Activated CD8-positive, alpha-beta memory T cell treated with anti-CD3 and anti-CD28 coated beads for 24 hours (primary cell): Measurements from ENCODE around the gene ACY1.
"Not testable (repeated sequence)": the region's sequence is repeated elsewhere in the genome, so short reads cannot be mapped to it uniquely, and the experiment has no call there.

Experiments used
- DNase-seq: peaks from one replicate; pipeline ENCODE4 v3.0.0-alpha.2; 2020

Gene ACY1

DNA sequence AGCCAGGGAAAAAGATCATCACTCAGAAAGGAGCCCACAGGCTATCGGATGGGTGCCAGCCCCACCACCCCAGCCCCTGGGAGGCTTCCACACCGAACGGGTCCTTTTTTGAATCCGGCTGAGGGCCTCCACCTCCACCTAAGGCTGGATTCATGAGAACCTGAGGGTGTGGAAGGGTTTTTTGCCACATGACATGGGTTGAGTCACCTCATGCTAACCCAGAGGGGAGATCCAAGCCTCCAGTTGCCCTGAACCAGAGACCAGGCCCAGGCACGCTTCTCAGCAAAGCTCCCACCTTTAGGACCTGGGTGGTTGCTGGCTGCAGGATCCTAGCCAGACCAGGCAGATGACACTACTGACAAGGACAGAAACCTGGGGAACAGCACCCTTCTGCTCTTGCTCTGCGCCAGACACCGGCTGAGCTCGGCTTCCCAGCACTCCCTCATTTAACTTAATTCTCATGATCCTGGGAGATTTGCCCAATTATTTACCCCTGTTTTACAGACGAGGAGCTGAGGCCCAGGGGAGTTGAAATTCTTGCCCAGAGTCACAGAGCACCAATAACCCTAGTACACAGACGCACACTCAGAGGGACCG is 47.5 kb downstream of the ACY1 start:
- DNase-seq, result no peak

DNA sequence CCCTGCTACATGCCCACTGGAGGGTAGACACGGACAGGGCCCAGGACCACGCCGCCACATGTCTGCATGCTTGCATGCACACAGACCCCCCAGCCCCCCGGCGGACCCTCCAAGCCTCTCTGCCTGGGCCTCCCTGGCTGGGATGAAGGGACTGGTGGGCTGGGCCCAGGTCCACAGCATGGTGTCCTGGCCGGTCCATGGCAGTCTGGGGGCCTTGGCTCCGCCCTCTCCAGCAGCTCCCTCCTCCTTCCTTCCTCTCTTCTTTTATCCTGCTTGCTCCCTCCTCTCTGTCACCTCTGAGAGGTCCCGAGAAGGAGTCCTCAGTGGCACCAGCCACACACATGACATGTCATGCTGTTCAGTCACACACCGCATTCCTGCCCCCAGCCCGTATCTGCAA is 48.6 kb downstream of the ACY1 start:
- no peak for DNase-seq

DNA sequence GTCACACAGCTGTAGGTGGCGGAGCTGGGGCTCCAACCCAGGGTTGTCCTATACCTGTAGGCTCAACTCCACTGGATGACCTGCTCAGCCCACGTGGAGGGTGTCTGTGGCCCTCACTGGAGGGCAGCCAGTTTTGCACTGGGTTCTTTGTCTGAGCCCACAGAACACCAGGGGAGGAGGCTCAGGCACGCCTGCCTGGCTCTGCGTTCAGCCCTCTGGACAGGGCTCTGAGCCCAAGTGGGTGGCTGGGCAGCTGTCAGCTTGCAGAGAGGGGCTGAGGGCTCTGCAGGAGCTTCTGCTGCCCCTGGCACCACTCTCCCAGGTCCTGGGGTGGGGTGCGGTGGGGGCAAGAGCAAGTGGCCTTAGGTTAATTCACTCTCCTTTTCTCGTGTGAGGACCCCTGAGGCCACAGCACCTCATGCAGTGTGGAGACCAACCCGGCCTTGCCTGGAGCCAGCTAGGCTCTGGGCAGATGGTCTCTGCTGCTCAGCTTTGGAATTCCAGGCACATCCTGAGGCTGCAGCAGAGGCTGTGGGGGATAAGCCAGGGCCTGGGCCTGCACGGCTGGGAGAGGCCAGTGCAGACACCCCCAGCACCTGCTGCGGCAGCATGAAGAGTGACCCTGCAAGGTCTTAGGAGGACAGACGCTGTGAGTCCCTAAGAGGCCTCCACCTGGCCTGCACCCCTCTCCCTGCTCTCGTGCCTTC is 49.5 kb downstream of the ACY1 start:
- DNase-seq, result no peak

DNA sequence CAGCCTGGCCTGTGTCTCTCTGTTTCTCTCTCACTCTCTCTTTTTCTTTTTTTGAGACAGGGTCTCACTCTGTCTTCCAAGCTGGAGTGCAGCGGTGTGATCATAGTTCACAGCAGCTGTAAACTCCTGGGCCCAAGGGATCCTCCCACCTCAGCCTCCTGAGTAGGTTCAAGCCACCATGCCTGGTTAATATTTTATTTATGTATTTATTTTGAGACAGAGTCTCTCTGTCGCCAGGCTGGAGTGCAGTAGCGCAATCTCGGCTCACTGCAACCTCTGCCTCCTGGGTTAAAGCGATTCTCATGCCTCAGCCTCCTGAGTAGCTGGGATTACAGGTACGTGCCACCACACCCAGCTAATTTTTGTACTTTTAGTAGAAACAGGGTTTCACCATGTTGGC is 50.4 kb downstream of the ACY1 start:
- not testable (repeated sequence) for DNase-seq

DNA sequence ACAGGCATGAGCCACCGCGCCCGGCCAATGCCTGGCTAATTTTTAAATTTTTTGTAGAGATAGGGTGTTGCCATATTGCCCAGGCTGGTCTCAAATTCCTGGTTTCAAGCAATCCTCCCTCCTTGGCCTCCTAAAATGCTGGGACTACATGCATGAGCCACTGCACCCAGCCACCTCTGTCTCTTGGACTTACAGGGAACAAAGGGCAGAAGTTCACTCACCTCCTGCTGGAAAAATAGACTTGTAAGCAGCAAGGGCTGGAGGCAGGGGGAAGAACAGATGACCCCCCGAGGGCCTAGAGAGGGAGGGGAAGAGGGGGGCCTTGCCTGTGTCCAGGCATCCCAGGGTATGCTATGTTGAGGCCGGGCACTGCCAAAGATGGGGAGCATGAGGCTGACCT is 50.9 kb downstream of the ACY1 start:
- no peak for DNase-seq

GRCh38 chr3:52034651-52035050 is 51.3 kb downstream of the ACY1 start:
- no peak for DNase-seq

DNA sequence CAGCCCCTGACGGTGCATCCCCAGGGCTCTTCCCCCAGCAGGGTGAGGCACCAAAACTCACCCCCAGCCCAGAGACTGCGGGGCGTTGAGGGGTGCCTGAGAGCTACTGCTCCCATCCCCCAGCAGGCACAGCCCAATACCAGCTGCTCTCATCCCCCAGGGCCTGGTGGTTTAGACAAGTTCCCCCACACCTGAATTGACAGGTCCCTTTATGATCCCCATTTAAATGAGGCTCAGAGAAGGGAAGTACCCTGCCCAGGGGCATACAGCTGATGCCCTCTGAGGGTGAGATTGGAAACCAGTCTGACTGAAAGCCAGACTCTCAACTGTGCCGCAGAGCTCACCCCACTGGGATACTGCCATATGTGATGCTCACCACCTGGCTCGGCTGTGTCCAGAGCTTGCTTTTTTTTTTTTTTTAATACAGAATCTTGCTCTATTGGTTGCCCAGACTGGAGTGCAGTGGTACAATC is 52.9 kb downstream of the ACY1 start:
- DNase-seq, result no peak

DNA sequence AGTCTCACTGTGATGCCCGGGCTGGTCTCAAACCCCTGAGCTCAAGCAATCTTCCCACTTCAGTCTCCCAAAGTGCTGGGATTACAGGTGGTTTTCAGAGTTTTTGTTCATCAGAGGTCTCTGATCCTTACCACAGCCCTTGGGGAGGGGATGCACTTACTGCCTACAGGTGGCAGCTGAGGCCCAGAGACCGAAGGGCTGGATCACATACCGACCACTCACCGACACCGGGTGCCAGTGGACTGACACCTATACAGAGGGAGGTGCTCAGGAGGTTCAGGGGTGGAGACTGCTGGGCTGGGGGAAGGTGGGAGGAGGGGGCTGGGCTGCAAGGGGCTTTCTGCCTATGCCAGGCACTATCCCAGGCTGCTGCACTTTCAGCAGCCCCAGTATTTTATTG is 53.5 kb downstream of the ACY1 start:
- DNase-seq, result no peak

DNA sequence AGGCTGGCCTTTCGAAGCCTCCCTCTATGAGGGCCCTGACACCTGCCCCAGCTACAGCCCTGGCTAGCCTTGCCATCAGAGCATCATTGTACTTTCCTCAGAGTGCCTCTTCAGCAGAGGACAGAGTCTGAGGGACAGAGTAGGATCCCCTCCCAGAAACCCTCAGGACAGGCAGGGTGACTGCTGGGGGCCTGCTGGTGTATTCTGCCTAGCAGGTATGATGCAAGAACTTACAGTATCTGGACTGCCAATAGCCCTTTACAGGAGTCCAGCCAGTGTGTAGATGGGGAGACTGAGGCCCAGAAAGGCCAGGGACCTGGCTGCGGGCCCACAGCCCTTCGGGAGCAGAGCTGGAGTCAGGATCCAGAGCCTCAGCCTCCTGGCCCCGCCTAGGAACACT is 54.0 kb downstream of the ACY1 start:
- DNase-seq, result no peak

- no peak for DNase-seq
Measured at GRCh38 chr3:52038227-52038626, 54.9 kb downstream of the ACY1 start.
